AG09319 (cell line): Measurements from ENCODE around the gene GREM2.

Experiments used
- DNase-seq: peaks from one replicate; pipeline ENCODE4 v3.0.0-alpha.2; 2010; ENCODE audit warnings: low read depth; ENCODE audit errors: extremely low read depth
- TF ChIP-seq, protein P1 (sequence below): IDR thresholded peaks from 2 replicates; pipeline ENCODE4 v1.5.1; 2011; ENCODE audit warnings: low read depth, mild to moderate bottlenecking, inconsistent platforms, low read length, moderate library complexity

Gene GREM2

GRCh38 chr1:240610636-240611035, 1.3 kb downstream of the GREM2 start:
- no peak for DNase-seq
- TF ChIP-seq, protein P1, sequence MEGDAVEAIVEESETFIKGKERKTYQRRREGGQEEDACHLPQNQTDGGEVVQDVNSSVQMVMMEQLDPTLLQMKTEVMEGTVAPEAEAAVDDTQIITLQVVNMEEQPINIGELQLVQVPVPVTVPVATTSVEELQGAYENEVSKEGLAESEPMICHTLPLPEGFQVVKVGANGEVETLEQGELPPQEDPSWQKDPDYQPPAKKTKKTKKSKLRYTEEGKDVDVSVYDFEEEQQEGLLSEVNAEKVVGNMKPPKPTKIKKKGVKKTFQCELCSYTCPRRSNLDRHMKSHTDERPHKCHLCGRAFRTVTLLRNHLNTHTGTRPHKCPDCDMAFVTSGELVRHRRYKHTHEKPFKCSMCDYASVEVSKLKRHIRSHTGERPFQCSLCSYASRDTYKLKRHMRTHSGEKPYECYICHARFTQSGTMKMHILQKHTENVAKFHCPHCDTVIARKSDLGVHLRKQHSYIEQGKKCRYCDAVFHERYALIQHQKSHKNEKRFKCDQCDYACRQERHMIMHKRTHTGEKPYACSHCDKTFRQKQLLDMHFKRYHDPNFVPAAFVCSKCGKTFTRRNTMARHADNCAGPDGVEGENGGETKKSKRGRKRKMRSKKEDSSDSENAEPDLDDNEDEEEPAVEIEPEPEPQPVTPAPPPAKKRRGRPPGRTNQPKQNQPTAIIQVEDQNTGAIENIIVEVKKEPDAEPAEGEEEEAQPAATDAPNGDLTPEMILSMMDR: no peak

- TF ChIP-seq, protein P1: no peak
- DNase-seq: no peak
Measured at GRCh38 chr1:240609527-240610060, 2.4 kb downstream of the GREM2 start.

GRCh38 chr1:240608707-240609106, 3.2 kb downstream of the GREM2 start:
- TF ChIP-seq, protein P1: peak; percentile 58

DNA sequence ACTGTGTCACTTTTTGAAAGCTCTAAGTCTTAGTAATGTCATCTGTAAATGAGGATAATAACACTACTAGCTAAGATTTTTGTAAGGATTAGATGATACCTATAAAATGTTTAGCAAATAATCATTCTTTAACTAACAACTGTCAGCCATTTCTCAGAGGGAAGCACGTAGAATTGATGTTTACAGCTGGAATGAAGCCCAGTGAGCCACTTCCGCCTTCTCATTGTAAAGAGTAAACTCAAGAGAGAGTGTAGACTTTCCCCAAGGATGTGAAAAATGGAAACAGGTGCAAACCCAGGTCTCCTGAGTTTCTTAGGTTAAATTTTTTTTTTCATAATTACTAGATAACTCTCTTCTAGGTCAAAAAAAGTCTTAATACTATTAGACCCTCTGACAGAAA, 4.9 kb downstream of the GREM2 start:
- TF ChIP-seq, protein P1: no peak

More at GRCh38 chr1:240608707-240609106, 3.2 kb downstream of the GREM2 start:
- no peak for DNase-seq

GRCh38 chr1:240602189-240602588, 9.8 kb downstream of the GREM2 start:
- TF ChIP-seq, protein P1: no peak; the same call in 1 of the 2 replicates
- no peak for DNase-seq

More for the DNA sequence above, 4.9 kb downstream of the GREM2 start:
- no peak for DNase-seq

DNA sequence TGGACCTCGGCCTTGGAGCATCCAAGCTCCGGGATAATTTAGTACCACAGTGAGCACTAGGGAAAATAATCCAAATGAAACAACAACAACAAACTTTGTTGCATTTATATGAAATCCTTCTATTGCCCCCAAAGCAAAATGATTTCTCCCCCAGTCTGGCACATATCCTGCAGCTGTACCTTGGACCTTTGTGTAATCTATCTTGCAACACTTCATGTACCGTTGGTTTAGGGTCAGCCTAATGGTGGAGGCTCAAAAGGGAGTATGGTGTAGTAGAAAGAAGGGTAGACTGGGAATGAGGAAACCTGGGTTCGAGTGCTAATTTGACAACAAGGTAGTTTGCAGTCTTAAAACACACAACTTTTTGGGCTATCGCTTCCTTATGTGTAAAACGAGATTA, 12.1 kb downstream of the GREM2 start:
- DNase-seq: no peak
- TF ChIP-seq, protein P1: no peak

- TF ChIP-seq, protein P1: no peak
- no peak for DNase-seq
Measured at GRCh38 chr1:240599299-240599698, 12.7 kb downstream of the GREM2 start.
